CD14-positive monocyte (primary cell): ENCODE measurements around the gene LRRFIP2. TPM values are rescaled to one million over a fixed set of nuclear protein-coding genes. Genes with fewer than 3 reads are reported as not detected.

Source experiments
- DNase-seq, 3 donors: peaks; one replicate each; pipeline ENCODE4 v3.0.0-alpha.2; 2011 to 2022
- H2AFZ ChIP-seq: 2 replicates; pipeline ENCODE4 v1.6.0; 2012; ENCODE audit warnings: mild to moderate bottlenecking, low read depth, low read length, inconsistent platforms; ENCODE audit not compliant: insufficient read depth, poor library complexity, severe bottlenecking
- H3K27ac ChIP-seq, 2 donors: 1 replicate in 1 of 2; 2 replicates in 1 of 2; pipeline ENCODE4 v1.5.1; 2012 to 2013; ENCODE audit warnings: low read length in 2 of 2, control low read depth in 1 of 2, inconsistent platforms in 1 of 2, low read depth in 1 of 2, mild to moderate bottlenecking in 1 of 2
- H3K27me3 ChIP-seq, 2 donors: one replicate each; pipeline versions ENCODE4 v1.6.0 to v1.6.1; 2011 to 2013; ENCODE audit warnings: low read length in 2 of 2; ENCODE audit not compliant: control insufficient read depth in 2 of 2, insufficient read depth in 2 of 2
- H3K36me3 ChIP-seq, 2 donors: replicated peaks in 1 of 2; 1 replicate in 1 of 2; 2 replicates in 1 of 2; pipeline versions ENCODE4 v1.5.1 to v1.6.1; 2012 to 2013; ENCODE audit warnings: low read length in 2 of 2, control low read depth in 1 of 2, inconsistent platforms in 1 of 2, mild to moderate bottlenecking in 1 of 2; ENCODE audit not compliant: insufficient read depth in 2 of 2, control insufficient read depth in 1 of 2
- H3K4me1 ChIP-seq, 2 donors: 1 replicate in 1 of 2; 2 replicates in 1 of 2; pipeline versions ENCODE4 v1.5.1 to v1.6.1; 2012 to 2013; ENCODE audit warnings: low read length in 2 of 2, control low read depth in 1 of 2, inconsistent platforms in 1 of 2, mild to moderate bottlenecking in 1 of 2, moderate library complexity in 1 of 2; ENCODE audit not compliant: insufficient read depth in 2 of 2, control insufficient read depth in 1 of 2
- H3K4me2 ChIP-seq: replicated peaks from 2 replicates; pipeline ENCODE3; 2012; ENCODE audit warnings: low read length, moderate library complexity, mild to moderate bottlenecking; ENCODE audit not compliant: poor library complexity, severe bottlenecking; ENCODE audit errors: extremely low read depth
- H3K4me3 ChIP-seq, 3 experiments: fragments of 200-600 bp in 1 of 3; sonication (generic) in 1 of 3; replicated peaks in 1 of 3; 1 replicate in 2 of 3; 2 replicates in 1 of 3; pipeline ENCODE4 v1.5.1; 2011 to 2013; ENCODE audit warnings: low read length in 3 of 3, mild to moderate bottlenecking in 3 of 3, control low read depth in 2 of 3, low read depth in 2 of 3, inconsistent platforms in 1 of 3, moderate library complexity in 1 of 3
- H3K79me2 ChIP-seq: 2 replicates; pipeline ENCODE4 v1.6.0; 2012; ENCODE audit warnings: mild to moderate bottlenecking, control low read depth, inconsistent platforms, low read length, moderate library complexity; ENCODE audit not compliant: insufficient read depth
- H3K9ac ChIP-seq: 2 replicates; pipeline ENCODE4 v1.6.0; 2017; ENCODE audit warnings: low read length, mild to moderate bottlenecking; ENCODE audit not compliant: insufficient read depth, poor library complexity, severe bottlenecking
- H3K9me3 ChIP-seq, 2 donors: replicated peaks in 1 of 2; 1 replicate in 1 of 2; 2 replicates in 1 of 2; pipeline versions ENCODE4 v1.5.1 to v1.6.1; 2012 to 2013; ENCODE audit warnings: low read length in 2 of 2, control low read depth in 1 of 2; ENCODE audit not compliant: control insufficient read depth in 1 of 2, insufficient read depth in 1 of 2
- H4K20me1 ChIP-seq: 2 replicates; pipeline ENCODE4 v1.6.0; 2012; ENCODE audit warnings: mild to moderate bottlenecking, low read length, control low read depth, moderate library complexity; ENCODE audit not compliant: insufficient read depth
- H3K27ac Mint-ChIP-seq, 7 donors: one replicate each; pipeline ENCODE4 v1.8.0; 2020; ENCODE audit warnings: mild to moderate bottlenecking in 7 of 7, mixed read lengths in 7 of 7, moderate library complexity in 6 of 7, inconsistent platforms in 2 of 7
- H3K27me3 Mint-ChIP-seq, 3 donors: one replicate each; pipeline ENCODE4 v1.8.0; 2021 to 2022; ENCODE audit warnings: low read depth in 3 of 3, mild to moderate bottlenecking in 3 of 3, mixed read lengths in 3 of 3, moderate library complexity in 3 of 3, inconsistent platforms in 1 of 3
- H3K36me3 Mint-ChIP-seq, 2 donors: one replicate each; pipeline ENCODE4 v1.8.0; 2020; ENCODE audit warnings: mixed read lengths in 2 of 2, inconsistent platforms in 1 of 2, mild to moderate bottlenecking in 1 of 2
- H3K4me1 Mint-ChIP-seq: one replicate; pipeline ENCODE4 v1.8.0; 2020; ENCODE audit warnings: mild to moderate bottlenecking, mixed read lengths
- H3K4me3 Mint-ChIP-seq, 2 donors: one replicate each; pipeline ENCODE4 v1.8.0; 2020; ENCODE audit warnings: mild to moderate bottlenecking in 2 of 2, mixed read lengths in 2 of 2, moderate library complexity in 1 of 2
- H3K9me3 Mint-ChIP-seq, 7 donors: one replicate each; pipeline ENCODE4 v1.8.0; 2020 to 2022; ENCODE audit warnings: mixed read lengths in 7 of 7, mild to moderate bottlenecking in 6 of 7, moderate library complexity in 6 of 7, inconsistent platforms in 2 of 7
- CTCF ChIP-seq: fragments of 200-600 bp; IDR thresholded peaks from one replicate; pipeline ENCODE4 v1.8.0; 2022; ENCODE audit warnings: antibody characterized with exemption, mild to moderate bottlenecking
- WGBS: methylation state at CpG from one replicate; pipeline ENCODE4 v1.1.5; 2013; ENCODE audit warnings: missing lambda C conversion rate; ENCODE audit not compliant: insufficient coverage; 5-methylcytosine and 5-hydroxymethylcytosine counted together
- intact Hi-C, 2 donors: fragments of 100-400 bp; cut with micrococcal nuclease; formaldehyde crosslinking; loops; one replicate each; pipeline versions ENCODE4 v1.15.0 to v1.15.1; 2023
- polyA plus RNA-seq, 3 donors: library from polyadenylated mRNA; depleted of rRNA in 1 of 3; unstranded in 2 of 3; stranded (reverse) in 1 of 3; fragments of 300-500 nt in 2 of 3; fragments of >200 nt in 1 of 3; fragmentation: Illumina TruSeq in 2 of 3; gene quantifications; 1 replicate in 2 of 3; 2 replicates in 1 of 3; pipeline ENCODE4 v1.2.3, GENCODE V29; 2012 to 2021

LRRFIP2 gene
- polyA plus RNA-seq, 3 donors, result 30.9 to 39.4 (median 31.7) TPM

- Histone ChIP-seq H3K4me3 (no peak overlapping the region), H3K36me3 (peaks cover 53 to 82% of the 10 kb centered on the region in 2 donors), H3K9me3 (no peaks in the 10 kb centered on the region), H3K79me2 (no peaks in the 10 kb centered on the region), H4K20me1 (no peaks in the 10 kb centered on the region), H2AFZ (no peak overlapping the region), H3K4me2 (no peak overlapping the region), H3K9ac (no peak overlapping the region), H3K27ac (no peak overlapping the region), H3K27me3 (no peaks in the 10 kb centered on the region), H3K4me1 (peaks cover 11 to 13% of the 10 kb centered on the region in 2 donors)
- no peak for TF ChIP-seq CTCF
- no CpG with 5 or more reads among the region's 5 CpGs for WGBS
- intact Hi-C loops, result no loop called here
- H3K4me1 Mint-ChIP-seq, result peaks cover 13% of the 10 kb centered on the region
- no peak overlapping the region for H3K4me3 Mint-ChIP-seq
- no peak for DNase-seq
- H3K27ac Mint-ChIP-seq, result peak overlapping the region in 3 of 7 donors; percentile 13 to 60 (median 40)
- peaks cover 0 to 3% (median 2%) of the 10 kb centered on the region in 3 donors for H3K27me3 Mint-ChIP-seq
- peaks cover 76 to 79% of the 10 kb centered on the region in 2 donors for H3K36me3 Mint-ChIP-seq
- H3K9me3 Mint-ChIP-seq, result peaks cover 0 to 5% (median 0%) of the 10 kb centered on the region in 7 donors
Measured at GRCh38 chr3:37026851-37027250, 147.5 kb downstream of the LRRFIP2 start.

- H4K20me1 ChIP-seq, result no peaks in the 10 kb centered on the region
- no peaks in the 10 kb centered on the region for H3K79me2 ChIP-seq
- peaks cover 76 to 79% of the 10 kb centered on the region in 2 donors for H3K36me3 Mint-ChIP-seq
- peaks cover 11 to 13% of the 10 kb centered on the region in 2 donors for H3K4me1 ChIP-seq
- no peak overlapping the region for H2AFZ ChIP-seq
- H3K27me3 Mint-ChIP-seq, result peaks cover 0 to 3% (median 2%) of the 10 kb centered on the region in 3 donors
- no peaks in the 10 kb centered on the region for H3K9me3 ChIP-seq
- WGBS, result 100% methylated on average over 3 of the region's 3 CpGs
- no peak overlapping the region for H3K4me2 ChIP-seq
- intact Hi-C loops, result no loop called here
- no peak overlapping the region for H3K4me3 Mint-ChIP-seq
- TF ChIP-seq CTCF, result no peak
- peaks cover 54 to 82% of the 10 kb centered on the region in 2 donors for H3K36me3 ChIP-seq
- H3K27ac Mint-ChIP-seq, result peak overlapping the region in 2 of 7 donors; percentile 60 to 74
- H3K9ac ChIP-seq, result no peak overlapping the region
- peaks cover 13% of the 10 kb centered on the region for H3K4me1 Mint-ChIP-seq
- H3K27me3 ChIP-seq, result no peaks in the 10 kb centered on the region
- DNase-seq, result no peak
- peaks cover 0 to 5% (median 0%) of the 10 kb centered on the region in 7 donors for H3K9me3 Mint-ChIP-seq
- H3K4me3 ChIP-seq, result no peak overlapping the region
- peak overlapping the region in 1 of 2 donors; percentile 33 for H3K27ac ChIP-seq
Measured at GRCh38 chr3:37025561-37026335, 148.6 kb downstream of the LRRFIP2 start.
